CD4-positive, alpha-beta memory T cell (primary cell): Measurements from ENCODE around the gene BOK. TPM values are rescaled to one million over a fixed set of nuclear protein-coding genes. Genes with fewer than 3 reads are reported as not detected.

Experiments
- CTCF ChIA-PET: fragments of 350-600 bp; sonication (Branson Sonifier 250); formaldehyde crosslinking; loops from one replicate; lab custom pipeline; 2021; ENCODE audit warnings: inconsistent platforms; ENCODE audit not compliant: partially characterized antibody; lab: Charles Lee
- POLR2A ChIA-PET: fragments of 350-600 bp; sonication (Branson Sonifier 250); formaldehyde crosslinking; loops from one replicate; lab custom pipeline; 2021; ENCODE audit not compliant: partially characterized antibody; lab: Charles Lee
- DNase-seq, 5 donors: peaks; one replicate each; pipeline versions ENCODE4 v3.0.0 to v3.0.0-alpha.2; 2020 to 2022; ENCODE audit warnings: mixed read lengths in 1 of 5
- H3K27ac ChIP-seq: one replicate; pipeline ENCODE4 v1.7.0; 2013; ENCODE audit warnings: low read depth, low read length
- H3K27me3 ChIP-seq: 2 replicates; pipeline ENCODE4 v1.7.0; 2013; ENCODE audit warnings: mild to moderate bottlenecking, low read length, moderate library complexity; ENCODE audit not compliant: insufficient read depth
- H3K36me3 ChIP-seq: 2 replicates; pipeline ENCODE4 v1.7.0; 2013; ENCODE audit warnings: mild to moderate bottlenecking, low read length, moderate library complexity; ENCODE audit not compliant: insufficient read depth
- H3K4me1 ChIP-seq: 2 replicates; pipeline ENCODE4 v1.7.0; 2013; ENCODE audit warnings: mild to moderate bottlenecking, low read length, moderate library complexity; ENCODE audit not compliant: insufficient read depth
- H3K4me3 ChIP-seq, 2 donors: one replicate each; pipeline ENCODE4 v1.7.0; 2013; ENCODE audit warnings: low read length in 2 of 2, mild to moderate bottlenecking in 1 of 2
- H3K9me3 ChIP-seq, 2 donors: one replicate each; pipeline ENCODE4 v1.7.0; 2013; ENCODE audit warnings: low read length in 2 of 2, control low read depth in 1 of 2; ENCODE audit not compliant: control insufficient read depth in 1 of 2
- H3K27ac Mint-ChIP-seq, 7 donors: one replicate each; pipeline ENCODE4 v1.8.0; 2020 to 2021; ENCODE audit warnings: mixed read lengths in 7 of 7, mild to moderate bottlenecking in 6 of 7, inconsistent platforms in 3 of 7, moderate library complexity in 3 of 7
- H3K27me3 Mint-ChIP-seq, 2 donors: one replicate each; pipeline ENCODE4 v1.8.0; 2020 to 2021; ENCODE audit warnings: mixed read lengths in 2 of 2
- H3K36me3 Mint-ChIP-seq, 2 donors: one replicate each; pipeline ENCODE4 v1.8.0; 2020 to 2021; ENCODE audit warnings: mixed read lengths in 2 of 2, inconsistent platforms in 1 of 2, mild to moderate bottlenecking in 1 of 2
- H3K4me1 Mint-ChIP-seq, 4 donors: one replicate each; pipeline ENCODE4 v1.8.0; 2020 to 2021; ENCODE audit warnings: mixed read lengths in 4 of 4, mild to moderate bottlenecking in 1 of 4
- H3K4me3 Mint-ChIP-seq, 8 donors: one replicate each; pipeline ENCODE4 v1.8.0; 2020 to 2021; ENCODE audit warnings: mixed read lengths in 8 of 8, mild to moderate bottlenecking in 7 of 8, moderate library complexity in 6 of 8, inconsistent platforms in 3 of 8
- H3K9me3 Mint-ChIP-seq, 8 donors: one replicate each; pipeline ENCODE4 v1.8.0; 2020 to 2021; ENCODE audit warnings: mixed read lengths in 8 of 8, mild to moderate bottlenecking in 5 of 8, inconsistent platforms in 3 of 8, moderate library complexity in 1 of 8
- intact Hi-C: fragments of 100-400 bp; cut with micrococcal nuclease; formaldehyde crosslinking; loops from one replicate; pipeline ENCODE4 v1.15.1; 2023
- polyA plus RNA-seq, 2 donors: library from polyadenylated mRNA; unstranded; fragments of 300-500 nt; fragmentation: Illumina TruSeq; gene quantifications; one replicate each; pipeline ENCODE4 v1.2.3, GENCODE V29; 2021
- total RNA-seq, 2 experiments: library from RNA; stranded (reverse); gene quantifications; one replicate each; pipeline ENCODE4 v1.2.3, GENCODE V29; 2021

The BOK gene
- total and polyA plus RNA-seq, 4 experiments from 2014 or later = not detected

- Mint-ChIP-seq H3K36me3 (no peaks in the 10 kb centered on the region), H3K4me3 (peak overlapping the region in 7 of 8 donors; percentile 17 to 73 (median 53)), H3K27me3 (peaks cover 9 to 17% of the 10 kb centered on the region in 2 donors), H3K27ac (no peak overlapping the region), H3K4me1 (peaks cover 0 to 6% (median 4%) of the 10 kb centered on the region in 4 donors), H3K9me3 (no peaks in the 10 kb centered on the region)
- no peaks in the 10 kb centered on the region for H3K36me3 ChIP-seq
- H3K27me3 ChIP-seq = no peaks in the 10 kb centered on the region
- no peaks in the 10 kb centered on the region for H3K4me1 ChIP-seq
- H3K27ac ChIP-seq = no peak overlapping the region
- DNase-seq = no peak
- CTCF ChIA-PET = no interaction called here
- POLR2A ChIA-PET = no interaction called here
- intact Hi-C loops = no loop called here
- no peaks in the 10 kb centered on the region for H3K9me3 ChIP-seq
- H3K4me3 ChIP-seq = no peak overlapping the region
Measured at GRCh38 chr2:241540401-241540770, 18.2 kb upstream of the BOK start.

GRCh38 chr2:241540771-241541561 is 17.6 kb upstream of the BOK start:
- Mint-ChIP-seq H3K4me1 (peaks cover 0 to 6% (median 4%) of the 10 kb centered on the region in 4 donors), H3K9me3 (no peaks in the 10 kb centered on the region), H3K4me3 (peak overlapping the region in 7 of 8 donors; percentile 17 to 73 (median 53)), H3K27ac (no peak overlapping the region), H3K27me3 (peaks cover 9 to 17% of the 10 kb centered on the region in 2 donors), H3K36me3 (no peaks in the 10 kb centered on the region)
- Histone ChIP-seq H3K36me3 (no peaks in the 10 kb centered on the region), H3K4me3 (no peak overlapping the region), H3K27me3 (no peaks in the 10 kb centered on the region), H3K27ac (no peak overlapping the region), H3K9me3 (no peaks in the 10 kb centered on the region), H3K4me1 (no peaks in the 10 kb centered on the region)
- intact Hi-C loops = no loop called here
- ChIA-PET CTCF (no interaction called here), POLR2A (no interaction called here)
- peak; percentile 43 to 62 (median 50) for DNase-seq

- ChIA-PET CTCF (no interaction called here), POLR2A (no interaction called here)
- no peaks in the 10 kb centered on the region for H3K9me3 ChIP-seq
- no peaks in the 10 kb centered on the region for H3K4me1 ChIP-seq
- Mint-ChIP-seq H3K27ac (no peak overlapping the region), H3K4me1 (peaks cover 0 to 6% (median 4%) of the 10 kb centered on the region in 4 donors), H3K27me3 (peaks cover 9 to 14% of the 10 kb centered on the region in 2 donors), H3K36me3 (no peaks in the 10 kb centered on the region), H3K4me3 (no peak overlapping the region), H3K9me3 (no peaks in the 10 kb centered on the region)
- no peaks in the 10 kb centered on the region for H3K27me3 ChIP-seq
- H3K4me3 ChIP-seq = no peak overlapping the region
- H3K27ac ChIP-seq = no peak overlapping the region
- intact Hi-C loops = no loop called here
- H3K36me3 ChIP-seq = no peaks in the 10 kb centered on the region
- no peak for DNase-seq
Measured at GRCh38 chr2:241541564-241542277, 16.8 kb upstream of the BOK start.

- Histone ChIP-seq H3K4me3 (no peak overlapping the region), H3K9me3 (no peaks in the 10 kb centered on the region), H3K36me3 (no peaks in the 10 kb centered on the region), H3K27me3 (no peaks in the 10 kb centered on the region), H3K27ac (no peak overlapping the region), H3K4me1 (no peaks in the 10 kb centered on the region)
- Mint-ChIP-seq H3K4me3 (peak overlapping the region in 2 of 8 donors; percentile 13 to 35), H3K36me3 (no peaks in the 10 kb centered on the region), H3K4me1 (peaks cover 0 to 6% (median 4%) of the 10 kb centered on the region in 4 donors), H3K27me3 (peaks cover 12 to 18% of the 10 kb centered on the region in 2 donors), H3K27ac (no peak overlapping the region), H3K9me3 (no peaks in the 10 kb centered on the region)
- no peak for DNase-seq
- ChIA-PET CTCF (no interaction called here), POLR2A (no interaction called here)
- intact Hi-C loops = no loop called here
Measured at GRCh38 chr2:241542278-241542605, 16.3 kb upstream of the BOK start.

- peaks cover 0 to 6% (median 4%) of the 10 kb centered on the region in 4 donors for H3K4me1 Mint-ChIP-seq
Measured at GRCh38 chr2:241545106-241545505, 13.4 kb upstream of the BOK start.

GRCh38 chr2:241545523-241546473 is 12.7 kb upstream of the BOK start:
- H3K36me3 ChIP-seq = no peaks in the 10 kb centered on the region
- H3K4me1 ChIP-seq = no peaks in the 10 kb centered on the region
- no peaks in the 10 kb centered on the region for H3K27me3 ChIP-seq
- Mint-ChIP-seq H3K9me3 (no peaks in the 10 kb centered on the region), H3K4me1 (peaks cover 0 to under 1% (median under 1%) of the 10 kb centered on the region in 4 donors), H3K36me3 (no peaks in the 10 kb centered on the region), H3K27me3 (peaks cover 14 to 16% of the 10 kb centered on the region in 2 donors), H3K4me3 (no peak overlapping the region), H3K27ac (no peak overlapping the region)
- POLR2A ChIA-PET = no interaction called here
- DNase-seq = no peak
- H3K9me3 ChIP-seq = no peaks in the 10 kb centered on the region
- intact Hi-C loops = no loop called here
- CTCF ChIA-PET = no interaction called here
- H3K4me3 ChIP-seq = no peak overlapping the region
- H3K27ac ChIP-seq = no peak overlapping the region

More at GRCh38 chr2:241545106-241545505, 13.4 kb upstream of the BOK start:
- no peak overlapping the region for H3K4me3 Mint-ChIP-seq
- ChIA-PET CTCF (no interaction called here), POLR2A (no interaction called here)
- Histone ChIP-seq H3K27ac (no peak overlapping the region), H3K27me3 (no peaks in the 10 kb centered on the region), H3K4me3 (no peak overlapping the region), H3K36me3 (no peaks in the 10 kb centered on the region), H3K9me3 (no peaks in the 10 kb centered on the region), H3K4me1 (no peaks in the 10 kb centered on the region)
- intact Hi-C loops = no loop called here
- H3K36me3 Mint-ChIP-seq = no peaks in the 10 kb centered on the region
- H3K27me3 Mint-ChIP-seq = peaks cover 17 to 20% of the 10 kb centered on the region in 2 donors
- H3K9me3 Mint-ChIP-seq = no peaks in the 10 kb centered on the region
- DNase-seq = no peak
- H3K27ac Mint-ChIP-seq = no peak overlapping the region
